LHCN-M2 (cell line): ENCODE data around the gene PTGFRN. TPM values are rescaled to one million over a fixed set of nuclear protein-coding genes. Genes with fewer than 3 reads are reported as not detected.
"Not testable (repeated sequence)": the region's sequence is repeated elsewhere in the genome, so short reads cannot be mapped to it uniquely, and the experiment has no call there.

Source experiments
- DNase-seq: peaks from one replicate; pipeline ENCODE4 v3.0.0-alpha.2; 2012; ENCODE audit warnings: low read depth
- total RNA-seq: library from RNA; depleted of rRNA; stranded (reverse); fragments of >200 nt; gene quantifications from 2 replicates; pipeline ENCODE4 v1.2.3, GENCODE V29; 2014

The PTGFRN gene
- total RNA-seq, 1 experiment from 2014 or later: 61.7 TPM

- no peak for DNase-seq
These were observed 6.3 kb downstream of the PTGFRN start for GRCh38 chr1:116916002-116916401.

- DNase-seq: no peak
These were observed 7.1 kb downstream of the PTGFRN start for GRCh38 chr1:116916533-116917445.

GRCh38 chr1:116918714-116919357 lies 9.1 kb downstream of the PTGFRN start:
- DNase-seq: no peak

- peak; percentile 29 for DNase-seq
These were observed 10.1 kb downstream of the PTGFRN start for GRCh38 chr1:116919802-116920201.

- DNase-seq: no peak
These were observed 10.5 kb downstream of the PTGFRN start for GRCh38 chr1:116920211-116920610.

- DNase-seq: no peak
These were observed 11.7 kb downstream of the PTGFRN start for GRCh38 chr1:116921301-116921885.

GRCh38 chr1:116921937-116922336 lies 12.2 kb downstream of the PTGFRN start:
- no peak for DNase-seq

- no peak for DNase-seq
These were observed 13.7 kb downstream of the PTGFRN start for GRCh38 chr1:116923421-116923820.

GRCh38 chr1:116927049-116927798 lies 17.5 kb downstream of the PTGFRN start:
- DNase-seq: no peak

GRCh38 chr1:116929961-116930592 lies 20.4 kb downstream of the PTGFRN start:
- no peak for DNase-seq

- DNase-seq: no peak
These were observed 21.6 kb downstream of the PTGFRN start for GRCh38 chr1:116931016-116931918.

GRCh38 chr1:116933606-116934515 lies 24.1 kb downstream of the PTGFRN start:
- no peak for DNase-seq

- DNase-seq: no peak
These were observed 25.0 kb downstream of the PTGFRN start for GRCh38 chr1:116934586-116935207.

GRCh38 chr1:116938216-116938615 lies 28.5 kb downstream of the PTGFRN start:
- DNase-seq: no peak

- DNase-seq: not testable (repeated sequence)
These were observed 30.2 kb downstream of the PTGFRN start for GRCh38 chr1:116939780-116940543.

GRCh38 chr1:116940814-116941599 lies 31.3 kb downstream of the PTGFRN start:
- no peak for DNase-seq

- no peak for DNase-seq
These were observed 32.0 kb downstream of the PTGFRN start for GRCh38 chr1:116941670-116942069.
